NCI-H1417 (cell line): ENCODE results near the gene CEP152.
"Not testable (repeated sequence)": the region's sequence is repeated elsewhere in the genome, so short reads cannot be mapped to it uniquely, and the experiment has no call there.

Experiments
- DNase-seq, 3 experiments: peaks; one replicate each; lab custom pipeline; 2025; lab: John Stamatoyannopoulos, UW

Gene CEP152

GRCh38 chr15:48810414-48811324, at the start of gene CEP152:
Gene CEP152 (minus strand): TSS chr15:48811069. CDS start chr15:48805649, 5,420 bp downstream.
- DNase-seq, result peak; percentile 97 to 99 (median 98)

- DNase-seq, result no peak
These were observed 48.6 kb upstream of the CEP152 start for GRCh38 chr15:48859426-48859825.

GRCh38 chr15:48858401-48858800, 47.5 kb upstream of the CEP152 start:
- DNase-seq, result no peak

- no peak for DNase-seq
These were observed 46.1 kb upstream of the CEP152 start for GRCh38 chr15:48856942-48857341.

GRCh38 chr15:48855501-48856440, 44.9 kb upstream of the CEP152 start:
- peak in 2 of 3 experiments; percentile 17 to 32 for DNase-seq

- not testable (repeated sequence) for DNase-seq
These were observed 43.6 kb upstream of the CEP152 start for GRCh38 chr15:48854434-48854833.

GRCh38 chr15:48851956-48852355, 41.1 kb upstream of the CEP152 start:
- no peak for DNase-seq

- no peak for DNase-seq
These were observed 39.8 kb upstream of the CEP152 start for GRCh38 chr15:48850648-48851047.

- no peak for DNase-seq
These were observed 34.3 kb upstream of the CEP152 start for GRCh38 chr15:48845123-48845522.

GRCh38 chr15:48842501-48842900, 31.6 kb upstream of the CEP152 start:
- DNase-seq, result no peak

- no peak for DNase-seq
These were observed 23.9 kb upstream of the CEP152 start for GRCh38 chr15:48834756-48835155.

GRCh38 chr15:48833526-48834239, 22.8 kb upstream of the CEP152 start:
- DNase-seq, result no peak

GRCh38 chr15:48832648-48833047, 21.8 kb upstream of the CEP152 start:
- no peak for DNase-seq

GRCh38 chr15:48828906-48829305, 18.0 kb upstream of the CEP152 start:
- no peak for DNase-seq

- DNase-seq, result no peak
These were observed 17.6 kb upstream of the CEP152 start for GRCh38 chr15:48828471-48828870.

- DNase-seq, result no peak
These were observed 14.2 kb upstream of the CEP152 start for GRCh38 chr15:48825075-48825474.

GRCh38 chr15:48823706-48824105, 12.8 kb upstream of the CEP152 start:
- no peak for DNase-seq

GRCh38 chr15:48823237-48823636, 12.4 kb upstream of the CEP152 start:
- no peak for DNase-seq

- DNase-seq, result no peak
These were observed 3.4 kb upstream of the CEP152 start for GRCh38 chr15:48814286-48814685.

- peak in 1 of 3 experiments; percentile 82 for DNase-seq
These were observed 573 bp upstream of the CEP152 start for GRCh38 chr15:48811325-48811958.

GRCh38 chr15:48806151-48806550, 4.7 kb downstream of the CEP152 start:
- DNase-seq, result peak; percentile 15 to 42 (median 40)
